HepG2 (cell line): ENCODE measurements around the gene TLR9. TPM values are rescaled to one million over a fixed set of nuclear protein-coding genes. Genes with fewer than 3 reads are reported as not detected.

Experiments used
- ARNT2 ChIP-seq: sonication (generic); formaldehyde crosslinking; IDR thresholded peaks from 2 replicates; pipeline ENCODE4 v1.8.0; 2022; ENCODE audit warnings: mild to moderate bottlenecking, low read depth, missing genetic modification reagents, moderate library complexity
- ATF7 ChIP-seq, 2 experiments: fragments of 450-650 bp in 1 of 2; sonication (generic) in 1 of 2; formaldehyde crosslinking in 1 of 2; IDR thresholded peaks; 2 replicates each; pipeline versions ENCODE4 v1.4.0 to v1.6.1; 2016 to 2020; ENCODE audit warnings: antibody characterized with exemption in 1 of 2, mild to moderate bottlenecking in 1 of 2, missing genetic modification reagents in 1 of 2
- FOXA3 ChIP-seq: IDR thresholded peaks from 2 replicates; pipeline ENCODE4 v1.6.1; 2016; ENCODE audit warnings: missing genetic modification reagents, missing compliant biosample characterization
- KDM1A ChIP-seq: IDR thresholded peaks from 2 replicates; pipeline ENCODE4 v1.6.1; 2016; ENCODE audit warnings: missing compliant biosample characterization
- NKX3-1 ChIP-seq: sonication (generic); formaldehyde crosslinking; IDR thresholded peaks from 2 replicates; pipeline ENCODE4 v1.5.0; 2020; ENCODE audit warnings: missing genetic modification reagents
- NR2F6 ChIP-seq, 2 experiments: IDR thresholded peaks; 2 replicates each; pipeline ENCODE4 v1.6.1; 2016; ENCODE audit warnings: antibody characterized with exemption in 1 of 2, mild to moderate bottlenecking in 1 of 2
- PRDM4 ChIP-seq: sonication (generic); formaldehyde crosslinking; IDR thresholded peaks from 2 replicates; pipeline ENCODE4 v1.9.0; 2021; ENCODE audit warnings: missing genetic modification reagents, borderline replicate concordance
- SCMH1 ChIP-seq: sonication (generic); formaldehyde crosslinking; IDR thresholded peaks from 2 replicates; pipeline ENCODE4 v1.9.0; 2021; ENCODE audit warnings: missing genetic modification reagents, mild to moderate bottlenecking, borderline replicate concordance
- SMARCC2 ChIP-seq: fragments of 450-650 bp; IDR thresholded peaks from 2 replicates; pipeline ENCODE4 v1.6.1; 2017; ENCODE audit warnings: antibody characterized with exemption, mild to moderate bottlenecking
- SNAPC2 ChIP-seq: sonication (generic); formaldehyde crosslinking; IDR thresholded peaks from 2 replicates; pipeline ENCODE4 v1.8.1; 2022; ENCODE audit warnings: mild to moderate bottlenecking, missing genetic modification reagents
- TCF7 ChIP-seq: sonication (generic); IDR thresholded peaks from 2 replicates; pipeline ENCODE4 v1.6.1; 2016; ENCODE audit warnings: antibody characterized with exemption, low read depth
- ZBTB7B ChIP-seq: sonication (generic); formaldehyde crosslinking; IDR thresholded peaks from 2 replicates; pipeline ENCODE4 v1.4.0; 2020; ENCODE audit warnings: missing genetic modification reagents
- ZNF253 ChIP-seq: sonication (generic); formaldehyde crosslinking; IDR thresholded peaks from 2 replicates; pipeline ENCODE4 v1.8.0; 2022; ENCODE audit warnings: mild to moderate bottlenecking, missing genetic modification reagents, borderline replicate concordance
- ZNF264 ChIP-seq: sonication (generic); formaldehyde crosslinking; IDR thresholded peaks from 2 replicates; pipeline ENCODE4 v1.4.0; 2020; ENCODE audit warnings: missing genetic modification reagents
- ZNF331 ChIP-seq: sonication (generic); formaldehyde crosslinking; IDR thresholded peaks from 2 replicates; pipeline ENCODE4 v1.4.0; 2020; ENCODE audit warnings: missing genetic modification reagents
- ZNF335 ChIP-seq: sonication (generic); formaldehyde crosslinking; IDR thresholded peaks from 2 replicates; pipeline ENCODE4 v1.4.0; 2020; ENCODE audit warnings: missing genetic modification reagents
- ZNF841 ChIP-seq: sonication (generic); formaldehyde crosslinking; IDR thresholded peaks from 2 replicates; pipeline ENCODE4 v1.8.1; 2023; ENCODE audit warnings: missing genetic modification reagents, borderline replicate concordance
- polyA plus RNA-seq, 8 experiments: library from polyadenylated mRNA; depleted of rRNA in 3 of 8; stranded (reverse) in 7 of 8; unstranded in 1 of 8; fragments of >200 nt; fragmentation: Illumina TruSeq in 4 of 8; extraction: Trizol in 4 of 8; gene quantifications; 2 replicates each; pipeline versions ENCODE4 v1.2.1 to v1.2.3, GENCODE V29; 2011 to 2016; ENCODE audit warnings: low read depth in 4 of 8, missing spikeins in 1 of 8, mixed read lengths in 1 of 8; ENCODE audit not compliant: insufficient read depth in 1 of 8
- total RNA-seq, 5 experiments: library from RNA; depleted of rRNA; stranded (reverse); fragments of >200 nt; fragmentation: Illumina TruSeq; extraction: Trizol; gene quantifications; 2 replicates each; pipeline ENCODE4 v1.2.3, GENCODE V29; 2016; ENCODE audit warnings: low read depth in 1 of 5
- TF ChIP-seq, protein P1 (sequence below): sonication (generic); formaldehyde crosslinking; IDR thresholded peaks from 2 replicates; pipeline ENCODE4 v1.8.0; 2022; ENCODE audit warnings: mild to moderate bottlenecking, missing genetic modification reagents, moderate library complexity
- TF ChIP-seq, protein P2 (sequence below): sonication (generic); formaldehyde crosslinking; IDR thresholded peaks from 2 replicates; pipeline ENCODE4 v1.5.0; 2020; ENCODE audit warnings: missing genetic modification reagents
- TF ChIP-seq, protein P3 (sequence below): sonication (generic); formaldehyde crosslinking; IDR thresholded peaks from 2 replicates; pipeline ENCODE4 v1.4.0; 2020; ENCODE audit warnings: missing genetic modification reagents
- TF ChIP-seq, protein P4 (sequence below): sonication (generic); formaldehyde crosslinking; IDR thresholded peaks from 2 replicates; pipeline ENCODE4 v1.5.0; 2020; ENCODE audit warnings: missing genetic modification reagents, mild to moderate bottlenecking, borderline replicate concordance

Gene TLR9
- total and polyA plus RNA-seq, 2 of the 13 experiments (the other 11 are each of a cell fraction or from before 2014, with no cell fraction given) = not detected

- TF ChIP-seq, protein P1, sequence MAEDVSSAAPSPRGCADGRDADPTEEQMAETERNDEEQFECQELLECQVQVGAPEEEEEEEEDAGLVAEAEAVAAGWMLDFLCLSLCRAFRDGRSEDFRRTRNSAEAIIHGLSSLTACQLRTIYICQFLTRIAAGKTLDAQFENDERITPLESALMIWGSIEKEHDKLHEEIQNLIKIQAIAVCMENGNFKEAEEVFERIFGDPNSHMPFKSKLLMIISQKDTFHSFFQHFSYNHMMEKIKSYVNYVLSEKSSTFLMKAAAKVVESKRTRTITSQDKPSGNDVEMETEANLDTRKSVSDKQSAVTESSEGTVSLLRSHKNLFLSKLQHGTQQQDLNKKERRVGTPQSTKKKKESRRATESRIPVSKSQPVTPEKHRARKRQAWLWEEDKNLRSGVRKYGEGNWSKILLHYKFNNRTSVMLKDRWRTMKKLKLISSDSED (CRISPR knock-in tag) = no peak
- TF ChIP-seq SNAPC2 (no peak), FOXA3 (CRISPR knock-in tag) (peak; percentile 58), PRDM4 (CRISPR knock-in tag) (no peak), NR2F6 (IDR thresholded peaks at IDR 0.05) (peak; percentile 100), NR2F6 (CRISPR knock-in tag; IDR thresholded peaks at IDR 0.05) (peak; percentile 100), ATF7 (IDR thresholded peaks at IDR 0.05) (no peak), ATF7 (CRISPR knock-in tag; IDR thresholded peaks at IDR 0.05) (no peak), ZNF253 (CRISPR knock-in tag) (no peak), SCMH1 (CRISPR knock-in tag) (no peak), ARNT2 (CRISPR knock-in tag) (0 out of 2 replicates have a peak, but pooled peaks have one; percentile 42), ZNF264 (CRISPR knock-in tag) (peak; percentile 47; the same call in 1 of the 2 replicates), KDM1A (peak; percentile 21; the same call in 1 of the 2 replicates), ZBTB7B (0 out of 2 replicates have a peak, but pooled peaks have one; percentile 32), ZNF335 (CRISPR knock-in tag) (no peak), ZNF841 (CRISPR knock-in tag) (no peak; the same call in 1 of the 2 replicates), SMARCC2 (no peak), TCF7 (no peak; the same call in 1 of the 2 replicates), NKX3-1 (CRISPR knock-in tag) (no peak), ZNF331 (CRISPR knock-in tag) (no peak)
- TF ChIP-seq, protein P2, sequence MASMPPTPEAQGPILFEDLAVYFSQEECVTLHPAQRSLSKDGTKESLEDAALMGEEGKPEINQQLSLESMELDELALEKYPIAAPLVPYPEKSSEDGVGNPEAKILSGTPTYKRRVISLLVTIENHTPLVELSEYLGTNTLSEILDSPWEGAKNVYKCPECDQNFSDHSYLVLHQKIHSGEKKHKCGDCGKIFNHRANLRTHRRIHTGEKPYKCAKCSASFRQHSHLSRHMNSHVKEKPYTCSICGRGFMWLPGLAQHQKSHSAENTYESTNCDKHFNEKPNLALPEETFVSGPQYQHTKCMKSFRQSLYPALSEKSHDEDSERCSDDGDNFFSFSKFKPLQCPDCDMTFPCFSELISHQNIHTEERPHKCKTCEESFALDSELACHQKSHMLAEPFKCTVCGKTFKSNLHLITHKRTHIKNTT (CRISPR knock-in tag) = no peak
- TF ChIP-seq, protein P3, sequence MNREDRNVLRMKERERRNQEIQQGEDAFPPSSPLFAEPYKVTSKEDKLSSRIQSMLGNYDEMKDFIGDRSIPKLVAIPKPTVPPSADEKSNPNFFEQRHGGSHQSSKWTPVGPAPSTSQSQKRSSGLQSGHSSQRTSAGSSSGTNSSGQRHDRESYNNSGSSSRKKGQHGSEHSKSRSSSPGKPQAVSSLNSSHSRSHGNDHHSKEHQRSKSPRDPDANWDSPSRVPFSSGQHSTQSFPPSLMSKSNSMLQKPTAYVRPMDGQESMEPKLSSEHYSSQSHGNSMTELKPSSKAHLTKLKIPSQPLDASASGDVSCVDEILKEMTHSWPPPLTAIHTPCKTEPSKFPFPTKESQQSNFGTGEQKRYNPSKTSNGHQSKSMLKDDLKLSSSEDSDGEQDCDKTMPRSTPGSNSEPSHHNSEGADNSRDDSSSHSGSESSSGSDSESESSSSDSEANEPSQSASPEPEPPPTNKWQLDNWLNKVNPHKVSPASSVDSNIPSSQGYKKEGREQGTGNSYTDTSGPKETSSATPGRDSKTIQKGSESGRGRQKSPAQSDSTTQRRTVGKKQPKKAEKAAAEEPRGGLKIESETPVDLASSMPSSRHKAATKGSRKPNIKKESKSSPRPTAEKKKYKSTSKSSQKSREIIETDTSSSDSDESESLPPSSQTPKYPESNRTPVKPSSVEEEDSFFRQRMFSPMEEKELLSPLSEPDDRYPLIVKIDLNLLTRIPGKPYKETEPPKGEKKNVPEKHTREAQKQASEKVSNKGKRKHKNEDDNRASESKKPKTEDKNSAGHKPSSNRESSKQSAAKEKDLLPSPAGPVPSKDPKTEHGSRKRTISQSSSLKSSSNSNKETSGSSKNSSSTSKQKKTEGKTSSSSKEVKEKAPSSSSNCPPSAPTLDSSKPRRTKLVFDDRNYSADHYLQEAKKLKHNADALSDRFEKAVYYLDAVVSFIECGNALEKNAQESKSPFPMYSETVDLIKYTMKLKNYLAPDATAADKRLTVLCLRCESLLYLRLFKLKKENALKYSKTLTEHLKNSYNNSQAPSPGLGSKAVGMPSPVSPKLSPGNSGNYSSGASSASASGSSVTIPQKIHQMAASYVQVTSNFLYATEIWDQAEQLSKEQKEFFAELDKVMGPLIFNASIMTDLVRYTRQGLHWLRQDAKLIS (CRISPR knock-in tag) = no peak
- TF ChIP-seq, protein P4, sequence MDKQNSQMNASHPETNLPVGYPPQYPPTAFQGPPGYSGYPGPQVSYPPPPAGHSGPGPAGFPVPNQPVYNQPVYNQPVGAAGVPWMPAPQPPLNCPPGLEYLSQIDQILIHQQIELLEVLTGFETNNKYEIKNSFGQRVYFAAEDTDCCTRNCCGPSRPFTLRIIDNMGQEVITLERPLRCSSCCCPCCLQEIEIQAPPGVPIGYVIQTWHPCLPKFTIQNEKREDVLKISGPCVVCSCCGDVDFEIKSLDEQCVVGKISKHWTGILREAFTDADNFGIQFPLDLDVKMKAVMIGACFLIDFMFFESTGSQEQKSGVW (CRISPR knock-in tag) = no peak
Measured at GRCh38 chr3:52238193-52238760, 12.8 kb upstream of the TLR9 start (continued).
